Smooth muscle cell of bladder (primary cell): Measurements from ENCODE around the gene SLC49A4. TPM values are rescaled to one million over a fixed set of nuclear protein-coding genes. Genes with fewer than 3 reads are reported as not detected.

Experiments
- total RNA-seq: library from RNA; depleted of rRNA; stranded (reverse); fragments of >200 nt; gene quantifications from 2 replicates; pipeline ENCODE4 v1.2.3, GENCODE V29; 2014

Gene SLC49A4, protein sequence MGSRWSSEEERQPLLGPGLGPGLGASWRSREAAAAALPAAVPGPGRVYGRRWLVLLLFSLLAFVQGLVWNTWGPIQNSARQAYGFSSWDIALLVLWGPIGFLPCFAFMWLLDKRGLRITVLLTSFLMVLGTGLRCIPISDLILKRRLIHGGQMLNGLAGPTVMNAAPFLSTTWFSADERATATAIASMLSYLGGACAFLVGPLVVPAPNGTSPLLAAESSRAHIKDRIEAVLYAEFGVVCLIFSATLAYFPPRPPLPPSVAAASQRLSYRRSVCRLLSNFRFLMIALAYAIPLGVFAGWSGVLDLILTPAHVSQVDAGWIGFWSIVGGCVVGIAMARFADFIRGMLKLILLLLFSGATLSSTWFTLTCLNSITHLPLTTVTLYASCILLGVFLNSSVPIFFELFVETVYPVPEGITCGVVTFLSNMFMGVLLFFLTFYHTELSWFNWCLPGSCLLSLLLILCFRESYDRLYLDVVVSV
- 15.2 and 19.9 TPM in 2 replicates for total RNA-seq

DNA sequence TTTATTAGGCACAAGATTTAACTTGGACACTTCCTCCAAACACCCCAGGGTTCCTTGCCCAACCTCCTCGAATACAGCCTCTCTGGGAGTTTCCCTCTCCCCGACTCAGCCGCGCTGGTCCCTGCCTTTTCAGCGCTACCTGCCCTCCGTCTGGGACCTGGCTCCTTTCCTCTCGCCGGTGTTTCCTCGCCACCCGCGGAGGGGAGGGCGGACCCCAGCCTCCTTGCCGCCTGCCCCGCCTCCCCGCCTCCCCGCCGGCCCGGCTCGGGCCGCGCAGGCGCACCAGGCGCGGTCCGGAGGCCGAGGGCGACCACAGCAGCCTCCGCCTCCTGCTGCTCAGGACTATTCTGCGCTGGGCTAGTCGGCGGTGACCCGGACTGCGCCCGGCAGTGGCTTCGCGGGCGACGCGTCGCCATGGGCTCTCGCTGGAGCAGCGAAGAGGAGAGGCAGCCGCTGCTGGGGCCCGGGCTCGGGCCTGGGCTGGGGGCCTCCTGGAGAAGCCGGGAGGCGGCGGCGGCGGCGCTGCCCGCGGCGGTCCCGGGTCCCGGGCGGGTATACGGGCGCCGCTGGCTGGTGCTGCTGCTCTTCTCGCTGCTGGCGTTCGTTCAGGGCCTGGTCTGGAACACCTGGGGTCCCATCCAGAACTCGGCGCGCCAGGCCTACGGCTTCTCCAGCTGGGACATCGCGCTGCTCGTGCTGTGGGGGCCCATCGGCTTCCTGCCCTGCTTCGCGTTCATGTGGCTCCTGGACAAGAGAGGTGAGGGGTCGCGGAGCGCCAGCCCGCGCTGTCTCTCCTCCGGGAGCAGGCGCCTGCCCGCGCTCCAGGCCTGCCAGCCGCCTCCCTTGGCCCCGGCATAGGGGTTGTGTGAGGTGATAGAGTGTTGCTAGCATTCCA is at the start of gene SLC49A4:
Gene SLC49A4, plus strand, starts transcription at position 291 of the 895 bp plus-strand sequence. Its CDS starts 124 bp downstream, at position 415.

DNA sequence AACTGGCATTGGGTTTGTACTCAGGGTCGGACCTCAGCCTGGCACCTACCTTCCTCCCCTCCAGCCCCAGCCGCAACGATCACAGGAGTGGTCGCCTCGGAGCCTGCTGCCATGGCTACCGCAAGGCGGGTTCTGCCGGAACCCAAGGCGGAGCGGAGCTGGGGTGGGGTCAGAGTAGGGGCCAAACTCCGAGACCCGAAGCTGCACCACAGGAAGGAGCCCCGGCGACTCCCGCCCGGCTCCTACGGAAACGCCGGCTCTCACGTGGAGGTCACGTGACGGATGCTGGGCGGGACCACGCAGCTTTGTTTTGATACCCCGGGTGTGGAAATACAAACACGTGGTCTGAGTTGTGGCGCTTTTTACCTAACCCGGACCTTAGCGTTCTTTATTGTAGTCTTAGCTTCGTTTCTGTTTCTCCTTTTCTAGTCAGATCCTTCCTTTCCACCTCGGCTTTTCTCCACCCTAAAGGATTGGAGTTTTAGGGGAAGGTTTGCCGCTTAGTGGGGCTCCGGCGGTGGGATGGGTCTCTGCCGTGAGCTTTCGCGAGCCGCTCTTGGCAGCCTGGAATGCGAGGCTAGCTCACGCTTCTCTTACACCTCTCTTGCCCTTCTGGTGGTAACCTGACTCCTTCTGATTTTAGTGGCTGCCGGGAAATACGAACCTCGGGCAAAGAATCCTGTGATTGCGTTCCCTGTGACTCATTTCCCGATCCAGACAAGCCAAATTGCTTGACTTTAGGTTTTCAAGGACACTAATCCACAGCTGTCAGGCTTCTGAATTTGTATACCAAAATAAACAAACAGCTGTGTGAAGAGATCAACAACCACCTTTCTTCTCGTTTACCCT is 1.1 kb upstream of the SLC49A4 start, which contains the start of gene HSPBAP1:
Gene HSPBAP1, minus strand, starts transcription at position 264 of the 849 bp plus-strand sequence. Its CDS starts 151 bp downstream, at position 113.

Other genes starting within 250 kb of the SLC49A4 start
- 18.0 and 21.9 TPM in 2 replicates for gene PARP9, start 230.8 kb upstream of the SLC49A4 start, total RNA-seq
- gene DTX3L, start 230.7 kb upstream of the SLC49A4 start, total RNA-seq = 10.9 and 12.1 TPM in 2 replicates
- gene PARP15, start 217.4 kb upstream of the SLC49A4 start, total RNA-seq = 0.09 and 0.14 TPM in 2 replicates
- gene PARP14, start 114.2 kb upstream of the SLC49A4 start, total RNA-seq = 48.1 and 49.0 TPM in 2 replicates
- gene HSPBAP1, start 1.2 kb upstream of the SLC49A4 start, total RNA-seq = 6.7 and 7.2 TPM in 2 replicates
- not detected in 2 replicates for gene SEMA5B, start 232.7 kb downstream of the SLC49A4 start, total RNA-seq